ENCODE measurements around the gene TMEM178A. TPM values are rescaled to one million over a fixed set of nuclear protein-coding genes. Genes with fewer than 3 reads are reported as not detected.
"Not testable (repeated sequence)": the region's sequence is repeated elsewhere in the genome, so short reads cannot be mapped to it uniquely, and the experiment has no call there.

Gene TMEM178A
- total RNA-seq, 1 experiment from 2014 or later: 0.79 TPM

GRCh38 chr2:39647104-39647765, 18.5 kb upstream of the TMEM178A start:
- DNase-seq (ENCODE audit: low read depth): no peak

DNA sequence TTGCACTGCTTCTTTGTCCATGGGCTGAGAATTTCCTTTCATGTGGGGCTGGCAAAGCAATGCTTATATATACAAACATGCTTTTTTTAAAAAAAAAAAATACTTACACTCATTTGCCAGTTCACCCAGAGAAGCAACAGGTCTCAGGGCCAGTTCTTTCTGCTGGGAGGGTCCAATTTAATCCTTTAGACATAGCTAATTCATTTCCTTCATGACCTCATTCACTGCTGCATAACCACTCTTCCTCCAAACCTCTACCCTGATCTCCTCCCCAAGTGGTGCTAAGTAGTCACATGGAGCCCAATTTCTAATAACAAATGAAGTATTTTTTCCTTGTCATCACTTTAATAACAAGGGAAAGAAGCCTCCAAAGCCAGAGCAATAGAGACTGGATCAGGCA, 17.1 kb upstream of the TMEM178A start:
- no peak for DNase-seq (ENCODE audit: low read depth)

- no peak for DNase-seq (ENCODE audit: low read depth)
Measured at GRCh38 chr2:39649511-39649910, 16.2 kb upstream of the TMEM178A start.

GRCh38 chr2:39650468-39650867, 15.2 kb upstream of the TMEM178A start:
- no peak for DNase-seq (ENCODE audit: low read depth)

DNA sequence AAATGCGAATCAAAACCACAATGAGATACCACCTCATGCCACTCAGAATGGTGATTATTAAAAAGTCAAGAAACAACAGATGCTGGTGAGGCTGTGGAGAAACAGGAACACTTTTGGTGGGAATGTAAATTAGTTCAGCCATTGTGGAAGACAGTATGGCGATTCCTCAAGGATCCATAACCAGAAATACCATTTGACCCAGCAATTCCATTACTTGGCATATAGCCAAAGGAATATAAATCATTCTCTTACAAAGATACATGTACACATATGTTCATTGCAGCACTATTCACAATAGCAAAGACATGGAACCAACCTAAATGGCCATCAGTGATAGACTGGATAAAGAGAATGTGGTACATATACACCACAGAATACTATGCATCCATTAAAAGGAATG, 9.5 kb upstream of the TMEM178A start:
- not testable (repeated sequence) for DNase-seq (ENCODE audit: low read depth)

- no peak for DNase-seq (ENCODE audit: low read depth)
Measured at GRCh38 chr2:39657287-39657937, 8.3 kb upstream of the TMEM178A start.

- DNase-seq (ENCODE audit: low read depth): no peak
Measured at GRCh38 chr2:39658371-39658770, 7.3 kb upstream of the TMEM178A start.

DNA sequence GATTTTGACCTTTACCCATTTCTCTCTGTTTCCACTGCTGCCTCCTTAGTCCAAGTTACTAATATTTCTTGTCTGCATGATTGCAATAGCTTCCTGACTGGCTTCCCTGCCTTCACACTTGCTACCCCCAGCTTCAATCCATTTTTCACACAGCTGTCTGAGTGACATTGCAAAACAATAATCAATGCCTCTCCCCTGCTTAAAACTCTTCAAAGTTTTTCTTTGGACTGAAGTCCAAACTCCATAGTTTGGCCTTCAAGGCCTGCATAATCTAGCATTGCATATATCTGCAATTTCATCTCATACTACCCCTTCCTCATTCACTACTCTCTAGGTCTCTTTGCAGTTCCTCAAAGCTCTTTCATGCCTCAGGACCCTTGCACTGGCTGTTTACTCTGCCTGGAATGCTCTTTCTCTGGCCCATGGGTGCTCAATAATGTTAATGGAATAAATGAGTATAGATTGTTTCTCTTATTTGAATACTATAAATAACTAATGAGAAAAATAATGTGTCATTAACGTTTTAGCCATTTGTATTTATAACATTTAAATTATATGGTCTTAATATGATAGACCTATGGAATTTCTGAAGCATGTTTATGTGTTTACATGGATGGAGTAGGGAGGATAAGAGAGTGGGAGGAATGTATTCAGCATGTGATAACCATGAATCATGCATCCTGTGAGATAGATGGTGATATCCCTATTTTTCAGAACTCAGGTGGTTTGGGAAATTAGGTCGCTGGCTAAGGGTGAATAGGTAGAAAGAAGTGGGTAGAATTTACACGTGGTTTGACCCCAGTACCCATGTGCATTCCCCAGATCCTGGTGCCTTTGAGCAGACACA, 5.7 kb upstream of the TMEM178A start:
- no peak for DNase-seq (ENCODE audit: low read depth)

DNA sequence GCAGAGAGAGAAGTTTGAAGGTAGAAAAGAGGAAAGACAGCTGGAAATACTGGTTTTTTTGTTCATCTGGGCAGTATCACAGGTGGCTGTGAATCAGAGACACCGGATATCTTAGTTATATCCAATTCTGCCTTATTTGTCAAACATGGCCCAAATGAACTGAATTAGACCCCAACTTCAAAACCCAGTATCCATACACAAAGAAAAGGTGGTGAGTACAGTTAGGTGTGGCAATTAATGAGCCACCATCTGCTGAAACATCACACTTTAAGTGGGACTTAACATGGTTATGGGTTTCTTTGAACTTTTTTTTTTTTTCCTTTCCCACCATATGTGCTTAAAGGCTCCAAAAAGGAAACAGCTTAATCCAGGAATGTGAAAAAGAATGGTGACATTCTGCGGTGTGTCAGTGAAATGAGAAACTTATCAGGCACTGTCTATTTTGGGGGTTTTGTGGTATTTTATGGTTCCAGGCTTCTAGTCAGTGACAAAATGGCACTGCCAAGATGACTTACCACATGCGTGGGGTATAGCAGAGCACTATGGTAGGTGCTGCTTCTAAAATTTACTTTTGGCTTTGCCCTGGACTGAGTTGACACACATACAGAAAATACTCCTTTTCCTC, 5.0 kb upstream of the TMEM178A start:
- no peak for DNase-seq (ENCODE audit: low read depth)

- DNase-seq (ENCODE audit: low read depth): no peak
Measured at GRCh38 chr2:39661826-39662225, 3.9 kb upstream of the TMEM178A start.

- DNase-seq (ENCODE audit: low read depth): no peak
Measured at GRCh38 chr2:39663187-39663930, 2.4 kb upstream of the TMEM178A start.

DNA sequence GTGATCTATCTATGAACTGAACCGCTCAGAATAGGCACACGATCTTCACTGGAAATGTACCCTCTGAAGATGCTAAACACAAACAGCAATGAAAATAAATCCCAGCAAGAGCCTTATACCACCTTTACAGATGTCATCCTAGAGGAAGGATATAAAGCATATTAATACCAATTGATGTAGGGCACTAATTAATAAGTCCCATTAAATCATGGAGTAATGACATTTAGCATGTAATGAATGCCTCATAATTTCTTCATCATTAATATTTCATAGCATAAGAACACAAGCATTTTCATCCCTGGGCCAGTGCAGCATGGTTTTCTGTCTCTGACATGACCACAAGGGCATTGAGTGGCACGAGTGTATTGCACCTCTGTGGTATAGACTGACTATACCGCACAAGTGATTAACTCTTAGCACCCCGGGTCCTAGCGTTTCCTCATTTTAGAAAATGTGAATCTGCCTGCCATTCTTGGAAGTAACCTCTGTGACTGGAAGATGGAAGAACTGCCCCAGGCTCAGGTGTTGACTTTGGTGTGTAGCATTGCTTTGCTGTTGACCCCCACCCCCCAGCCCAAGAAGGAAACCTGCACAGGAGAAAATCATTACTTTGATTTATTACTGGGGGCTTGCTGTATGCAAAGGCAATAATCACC, 1.4 kb upstream of the TMEM178A start:
- DNase-seq (ENCODE audit: low read depth): no peak

GRCh38 chr2:39664888-39665591, 677 bp upstream of the TMEM178A start:
- no peak for DNase-seq (ENCODE audit: low read depth)

DNA sequence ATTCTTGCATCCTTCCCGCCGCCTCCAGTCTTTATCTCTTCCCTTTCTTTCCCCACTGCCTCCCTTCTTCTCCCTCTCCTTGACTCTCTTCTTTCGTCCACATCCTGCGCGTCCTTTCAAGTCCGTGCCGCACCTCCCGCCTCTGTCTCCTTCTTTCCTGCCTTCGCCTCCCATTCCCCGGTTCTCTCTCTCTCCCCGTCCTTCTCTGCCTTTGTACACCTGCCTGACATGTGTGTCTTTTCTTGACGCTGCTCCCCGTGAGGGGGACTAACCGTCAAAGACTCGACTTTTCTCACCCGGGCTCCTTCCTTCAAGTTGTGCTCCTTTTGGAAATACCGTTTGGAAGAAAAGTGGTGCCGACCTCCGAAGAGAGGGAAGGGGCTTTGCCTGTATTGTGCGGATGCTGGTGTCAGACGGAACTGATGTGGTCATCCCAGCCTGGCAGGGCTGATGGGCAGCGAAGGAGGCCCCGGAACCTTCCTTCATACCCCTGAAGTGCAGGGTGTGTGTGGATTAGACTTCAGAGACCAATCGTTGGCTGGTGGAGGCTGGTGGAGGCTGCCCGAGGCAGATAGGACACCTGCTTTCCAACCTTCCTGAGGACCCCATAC, 879 bp downstream of the TMEM178A start:
- DNase-seq (ENCODE audit: low read depth): peak; percentile 20

GRCh38 chr2:39667104-39667885, 1.6 kb downstream of the TMEM178A start:
- DNase-seq (ENCODE audit: low read depth): no peak

DNA sequence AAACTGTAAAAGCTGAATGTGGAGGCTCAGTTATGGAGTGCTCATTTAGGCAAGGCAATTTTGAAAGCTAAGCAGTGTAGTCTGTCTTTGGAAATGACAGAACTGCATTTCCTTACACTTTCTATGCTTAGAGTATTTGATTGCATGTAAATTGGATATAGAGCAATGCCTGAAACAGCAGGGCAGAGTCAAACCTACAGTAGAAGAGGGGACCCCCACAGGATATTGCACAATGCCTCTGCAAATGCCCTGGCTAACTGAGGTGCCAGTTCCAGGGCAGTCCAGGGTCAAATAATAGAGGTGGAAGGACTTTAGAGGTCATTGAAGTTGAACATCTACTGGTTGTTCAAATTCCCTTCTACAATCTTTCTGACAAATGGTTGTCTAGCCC, 2.2 kb downstream of the TMEM178A start:
- DNase-seq (ENCODE audit: low read depth): no peak

DNA sequence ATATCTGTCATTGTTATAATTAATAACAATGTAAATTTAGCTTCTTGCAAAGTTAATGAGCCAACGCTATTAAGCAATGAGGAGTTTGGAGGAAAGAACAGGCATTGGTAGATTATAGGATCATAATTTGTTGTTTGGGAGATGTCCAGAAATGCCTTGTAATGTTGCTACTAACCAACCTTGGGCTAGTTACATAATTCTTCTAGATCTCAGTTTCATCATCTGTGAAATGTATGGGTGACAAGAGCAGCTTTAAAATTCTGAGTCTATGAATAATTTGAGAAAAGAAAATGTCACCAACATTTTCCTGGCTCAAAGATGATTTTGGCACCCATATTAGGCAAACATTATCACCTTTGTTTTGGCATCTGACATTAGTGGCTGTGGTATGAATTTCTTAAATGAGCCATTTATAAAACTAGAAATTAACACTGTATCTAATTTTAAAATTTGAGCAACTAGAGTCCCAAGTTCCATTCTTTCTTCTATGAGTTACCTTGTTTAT, 2.9 kb downstream of the TMEM178A start:
- no peak for DNase-seq (ENCODE audit: low read depth)

DNA sequence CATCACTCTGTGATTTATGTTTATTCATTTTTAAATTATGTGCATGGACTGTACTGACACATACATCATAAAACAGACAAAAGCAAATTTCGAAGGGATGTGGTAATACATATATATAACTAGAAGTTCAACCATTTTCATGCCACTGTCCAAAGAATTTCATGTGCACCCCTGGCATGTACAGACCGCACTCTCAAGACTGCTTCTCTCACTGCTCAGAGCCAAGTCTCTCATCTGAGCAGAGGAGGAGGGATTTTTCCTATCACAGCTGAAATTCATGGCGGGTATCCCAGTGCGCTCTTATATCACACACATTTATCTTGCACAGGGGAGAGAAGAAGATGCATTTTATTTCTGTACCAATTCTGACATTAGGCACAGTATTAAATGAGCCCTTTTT, 5.9 kb downstream of the TMEM178A start:
- DNase-seq (ENCODE audit: low read depth): no peak

DNA sequence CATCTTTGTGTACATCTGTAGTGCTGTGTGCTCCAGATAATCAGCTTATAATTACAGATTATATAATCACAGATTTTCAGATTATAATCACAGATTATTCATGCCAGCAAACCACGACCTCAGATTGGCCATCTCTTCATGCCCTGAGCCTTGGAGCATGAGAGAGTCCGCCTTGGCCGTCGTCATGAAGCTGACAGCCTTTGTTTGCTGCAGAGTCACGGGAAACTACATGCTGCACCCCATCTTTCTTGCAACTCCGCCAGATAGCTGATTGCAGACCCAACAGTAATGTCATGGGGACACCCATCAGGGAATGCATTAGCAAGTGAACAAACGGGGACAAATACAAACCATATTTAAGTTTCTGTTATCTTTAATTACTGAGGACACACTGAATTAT, 7.3 kb downstream of the TMEM178A start:
- no peak for DNase-seq (ENCODE audit: low read depth)

All from M059J (cell line).